H1 (cell line): ENCODE data around the gene OTX2. TPM values are rescaled to one million over a fixed set of nuclear protein-coding genes. Genes with fewer than 3 reads are reported as not detected.
A peak's percentile ranks its signal among the peaks of the same experiment; 100 is the strongest.

Source experiments
- CTCF ChIA-PET: fragments of 300-600 bp; sonication (Branson Sonifier 250); formaldehyde crosslinking; loops from one replicate; lab custom pipeline; 2021; ENCODE audit not compliant: partially characterized antibody; lab: Charles Lee
- POLR2A ChIA-PET: fragments of 300-600 bp; sonication (Branson Sonifier 250); formaldehyde crosslinking; loops from one replicate; lab custom pipeline; 2021; ENCODE audit warnings: inconsistent platforms; ENCODE audit not compliant: partially characterized antibody; lab: Charles Lee
- DNase-seq, 2 experiments: peaks; one replicate each; pipeline versions ENCODE4 v3.0.0 to v3.0.0-alpha.2; 2010 to 2022; ENCODE audit warnings: low spot score in 2 of 2, low read depth in 1 of 2, mixed read lengths in 1 of 2
- FAIRE-seq: peaks from 2 replicates; lab custom pipeline; 2011; peaks lifted over from hg19 to GRCh38; lab: Jason Lieb, UNC
- H2AFZ ChIP-seq: 2 replicates; pipeline ENCODE4 v1.8.1; 2012; ENCODE audit warnings: low read length, inconsistent platforms
- H2AK5ac ChIP-seq: 2 replicates; pipeline ENCODE4 v1.6.1; 2013; ENCODE audit warnings: low read depth, low read length
- H2BK120ac ChIP-seq: replicated peaks from 2 replicates; pipeline ENCODE3; 2013; ENCODE audit warnings: low read depth, low read length, inconsistent platforms
- H2BK12ac ChIP-seq: 2 replicates; pipeline ENCODE4 v1.6.1; 2013; ENCODE audit warnings: low read depth, low read length
- H2BK15ac ChIP-seq: 2 replicates; pipeline ENCODE4 v1.6.1; 2013; ENCODE audit warnings: low read length
- H2BK20ac ChIP-seq: 2 replicates; pipeline ENCODE4 v1.6.1; 2013; ENCODE audit warnings: low read length
- H2BK5ac ChIP-seq: 2 replicates; pipeline ENCODE4 v1.6.1; 2013; ENCODE audit warnings: low read depth, low read length
- H3K14ac ChIP-seq: 2 replicates; pipeline ENCODE4 v1.6.1; 2013; ENCODE audit warnings: inconsistent platforms; ENCODE audit not compliant: insufficient read length
- H3K18ac ChIP-seq: 2 replicates; pipeline ENCODE4 v1.6.1; 2013; ENCODE audit warnings: low read length; ENCODE audit errors: extremely low read depth
- H3K23ac ChIP-seq: 2 replicates; pipeline ENCODE4 v1.6.1; 2013; ENCODE audit warnings: inconsistent platforms; ENCODE audit not compliant: insufficient read length
- H3K23me2 ChIP-seq: 2 replicates; pipeline ENCODE4 v1.6.1; 2013; ENCODE audit warnings: low read depth, low read length
- H3K27ac ChIP-seq: 2 replicates; pipeline ENCODE4 v1.6.1; 2011; ENCODE audit warnings: low read depth, low read length, inconsistent platforms
- H3K27me3 ChIP-seq, 4 experiments: replicated peaks in 1 of 4; 1 replicate in 1 of 4; 2 replicates in 3 of 4; pipeline versions ENCODE4 v1.6.1 to v1.8.1; 2011 to 2013; ENCODE audit warnings: low read length in 3 of 4, mild to moderate bottlenecking in 3 of 4, inconsistent platforms in 2 of 4, mixed read lengths in 2 of 4, moderate library complexity in 1 of 4; ENCODE audit not compliant: control insufficient read depth in 3 of 4, insufficient read depth in 3 of 4; ENCODE audit errors: extremely low read depth in 1 of 4
- H3K36me3 ChIP-seq, 4 experiments: 2 replicates each; pipeline versions ENCODE4 v1.6.1 to v1.8.1; 2011 to 2013; ENCODE audit warnings: mild to moderate bottlenecking in 4 of 4, low read length in 3 of 4, moderate library complexity in 2 of 4, control low read depth in 1 of 4, inconsistent platforms in 1 of 4; ENCODE audit not compliant: insufficient read depth in 4 of 4, control insufficient read depth in 2 of 4
- H3K4ac ChIP-seq: replicated peaks from 2 replicates; pipeline ENCODE3; 2013; ENCODE audit warnings: low read length, low read depth, mixed read lengths, inconsistent platforms; ENCODE audit not compliant: insufficient read length
- H3K4me1 ChIP-seq, 4 experiments: replicated peaks in 1 of 4; 1 replicate in 1 of 4; 2 replicates in 3 of 4; pipeline versions ENCODE4 v1.6.1 to v1.8.1; 2011 to 2013; ENCODE audit warnings: low read length in 3 of 4, inconsistent platforms in 2 of 4, mixed read lengths in 1 of 4; ENCODE audit not compliant: insufficient read depth in 4 of 4, control insufficient read depth in 3 of 4
- H3K4me2 ChIP-seq, 2 experiments: 2 replicates each; pipeline versions ENCODE4 v1.6.1 to v1.8.1; 2011 to 2013; ENCODE audit warnings: low read depth in 2 of 2, low read length in 2 of 2, control low read depth in 1 of 2, inconsistent platforms in 1 of 2, mild to moderate bottlenecking in 1 of 2; ENCODE audit not compliant: insufficient read depth in 1 of 2
- H3K4me3 ChIP-seq, 4 experiments: fragments of 200-600, 300-600 bp in 1 of 4; sonication (generic), shearing (Covaris generic), sonication (Bioruptor Twin) in 1 of 4; 2 replicates each; pipeline versions ENCODE4 v1.5.1 to v1.8.1; 2011 to 2016; ENCODE audit warnings: low read length in 4 of 4, low read depth in 3 of 4, control low read depth in 2 of 4, inconsistent platforms in 2 of 4, mild to moderate bottlenecking in 2 of 4, mixed read lengths in 1 of 4, moderate library complexity in 1 of 4; ENCODE audit not compliant: insufficient read depth in 2 of 4; ENCODE audit errors: extremely low read depth in 1 of 4
- H3K56ac ChIP-seq: replicated peaks from 2 replicates; pipeline ENCODE3; 2013; ENCODE audit warnings: low read depth, mild to moderate bottlenecking, mixed read lengths, low read length, inconsistent platforms; ENCODE audit not compliant: insufficient read length
- H3K79me1 ChIP-seq: 2 replicates; pipeline ENCODE4 v1.6.1; 2013; ENCODE audit warnings: low read depth, low read length, control low read depth
- H3K79me2 ChIP-seq, 2 experiments: 2 replicates each; pipeline versions ENCODE4 v1.6.1 to v1.8.1; 2012 to 2013; ENCODE audit warnings: low read length in 2 of 2, mild to moderate bottlenecking in 2 of 2, inconsistent platforms in 1 of 2; ENCODE audit not compliant: insufficient read depth in 2 of 2, control insufficient read depth in 1 of 2
- H3K9ac ChIP-seq, 4 experiments: replicated peaks in 1 of 4; 1 replicate in 1 of 4; 2 replicates in 3 of 4; pipeline versions ENCODE4 v1.6.1 to v1.8.1; 2011 to 2013; ENCODE audit warnings: low read depth in 3 of 4, low read length in 3 of 4, control low read depth in 2 of 4, mild to moderate bottlenecking in 2 of 4, moderate library complexity in 2 of 4, inconsistent platforms in 1 of 4; ENCODE audit errors: extremely low read depth in 1 of 4
- H3K9me3 ChIP-seq, 2 experiments: 2 replicates each; pipeline versions ENCODE4 v1.6.1 to v1.8.1; 2012 to 2013; ENCODE audit warnings: mild to moderate bottlenecking in 2 of 2, moderate library complexity in 2 of 2, control low read depth in 1 of 2, inconsistent platforms in 1 of 2, low read depth in 1 of 2, low read length in 1 of 2, mixed read lengths in 1 of 2; ENCODE audit not compliant: insufficient read depth in 2 of 2
- H4K20me1 ChIP-seq, 2 experiments: replicated peaks in 1 of 2; 2 replicates each; pipeline versions ENCODE3 to v1.8.1; 2011 to 2013; ENCODE audit warnings: inconsistent platforms in 2 of 2, low read length in 2 of 2, mild to moderate bottlenecking in 1 of 2; ENCODE audit not compliant: insufficient read depth in 2 of 2, control insufficient read depth in 1 of 2
- H4K5ac ChIP-seq: 2 replicates; pipeline ENCODE4 v1.6.1; 2013; ENCODE audit warnings: low read length, low read depth, mixed read lengths, inconsistent platforms; ENCODE audit not compliant: insufficient read length
- H4K8ac ChIP-seq: 2 replicates; pipeline ENCODE4 v1.8.0; 2013; ENCODE audit warnings: mild to moderate bottlenecking, moderate library complexity, low read length, inconsistent platforms; ENCODE audit not compliant: insufficient read depth; ENCODE audit errors: extremely low read depth
- H4K91ac ChIP-seq: replicated peaks from 2 replicates; pipeline ENCODE3; 2013; ENCODE audit warnings: low read length, mixed read lengths, inconsistent platforms; ENCODE audit not compliant: insufficient read length
- CHD2 ChIP-seq: IDR thresholded peaks from 2 replicates; pipeline ENCODE4 v1.6.1; 2012; ENCODE audit warnings: low read length, improper control_type of control experiment
- FOSL1 ChIP-seq: IDR thresholded peaks from 2 replicates; pipeline ENCODE4 v1.6.1; 2011; ENCODE audit warnings: mild to moderate bottlenecking, low read depth, low read length, moderate library complexity; ENCODE audit not compliant: insufficient read depth
- HDAC2 ChIP-seq, 2 experiments: fragments of 300-600 bp in 1 of 2; sonication (generic) in 1 of 2; IDR thresholded peaks; 2 replicates each; pipeline ENCODE4 v1.6.1; 2011 to 2012; ENCODE audit warnings: low read depth in 2 of 2, low read length in 2 of 2, mild to moderate bottlenecking in 2 of 2, moderate library complexity in 2 of 2, borderline replicate concordance in 1 of 2, inconsistent platforms in 1 of 2
- POLR2A ChIP-seq, 2 experiments: IDR thresholded peaks; 1 replicate in 1 of 2; 2 replicates in 1 of 2; pipeline ENCODE4 v1.6.1; 2011; ENCODE audit warnings: low read depth in 2 of 2, low read length in 2 of 2, mild to moderate bottlenecking in 2 of 2; ENCODE audit errors: control extremely low read depth in 1 of 2
- RXRA ChIP-seq: IDR thresholded peaks from 2 replicates; pipeline ENCODE4 v1.6.1; 2011; ENCODE audit warnings: low read depth, mild to moderate bottlenecking, low read length, moderate library complexity; ENCODE audit not compliant: insufficient read depth
- SUZ12 ChIP-seq: fragments of 200-600 bp; sonication (generic); IDR thresholded peaks from 2 replicates; pipeline ENCODE4 v1.6.1; 2012; ENCODE audit warnings: mild to moderate bottlenecking, inconsistent platforms, low read length, moderate library complexity, mixed read lengths
- WGBS, 2 experiments: shearing (Covaris generic) in 1 of 2; methylation state at CpG; one replicate each; pipeline versions ENCODE4 v1.1.6 to v1.1.7; 2013 to 2015; ENCODE audit warnings: low lambda C conversion rate in 2 of 2, mixed read lengths in 2 of 2, inconsistent platforms in 1 of 2, low coverage in 1 of 2, missing lambda C conversion rate in 1 of 2; ENCODE audit not compliant: insufficient replicate concordance in 2 of 2, insufficient coverage in 1 of 2, insufficient read length in 1 of 2; ENCODE audit errors: extremely low coverage in 1 of 2, missing lambda C conversion rate in 1 of 2; 5-methylcytosine and 5-hydroxymethylcytosine counted together
- polyA plus RNA-seq, 7 experiments: library from polyadenylated mRNA; depleted of rRNA in 3 of 7; stranded (reverse) in 5 of 7; unstranded in 2 of 7; fragments of >200 nt in 5 of 7; fragments of 200-250 nt in 2 of 7; gene quantifications; 1 replicate in 5 of 7; 2 replicates in 1 of 7; 4 replicates in 1 of 7; pipeline versions ENCODE4 v1.2.1 to v1.2.3, GENCODE V29; 2011 to 2013; ENCODE audit warnings: missing spikeins in 2 of 7, mixed read lengths in 2 of 7
- total RNA-seq: library from RNA; stranded (reverse); fragmentation: NEBNext Ultra II Directional; extraction: Animal tissue kit (Norgen Biotek cat#: 25700); gene quantifications from 2 replicates; pipeline ENCODE4 v1.2.1, GENCODE V29; 2021

OTX2 gene
- total and polyA plus RNA-seq, 2 of the 8 experiments (the other 6 are each of a cell fraction or from before 2014, with no cell fraction given): 33.9 to 155 TPM

GRCh38 chr14:56795284-56795622 lies 15.0 kb downstream of the OTX2 start:
- H3K4me3 ChIP-seq: peak overlapping the region; percentile 35 to 58 (median 44); a peak in 7 of 8 replicates
- peak overlapping the region; percentile 75; the same call in 1 of the 2 replicates for H2BK20ac ChIP-seq
- FAIRE-seq: no peak
- CTCF ChIA-PET: interaction anchor here (0.9 to 1.4 kb wide), 7 partner anchors 11 to 257 kb away, joined by 3 to 6 read pairs (median 4); no protein-coding TSS in a partner anchor
- peaks cover 10 to 26% (median 21%) of the 10 kb centered on the region in 4 experiments; a peak in 6 of 7 replicates for H3K4me1 ChIP-seq
- H3K27me3 ChIP-seq: peaks cover 2 to 52% (median 40%) of the 10 kb centered on the region in 4 experiments
- H3K4me2 ChIP-seq: peak overlapping the region; percentile 87 to 92
- H3K27ac ChIP-seq: no peak overlapping the region
- peak overlapping the region; percentile 66; the same call in 1 of the 2 replicates for H2BK5ac ChIP-seq
- H3K9me3 ChIP-seq: no peaks in the 10 kb centered on the region
- 10% methylated on average over 17 of the region's 17 CpGs; no CpG with 5 or more reads in 1 of the 2 experiments for WGBS, 2 experiments
- peak overlapping the region; percentile 76 for H3K18ac ChIP-seq
- no peak overlapping the region for H3K56ac ChIP-seq
- no peak overlapping the region for H4K8ac ChIP-seq
- H2BK120ac ChIP-seq: peak overlapping the region; percentile 68
- TF ChIP-seq FOSL1 (no peak), CHD2 (no peak), RXRA (no peak), POLR2A (IDR thresholded peaks at IDR 0.05; ENCODE audit: control extremely low read depth in 1 of 2, low read depth in 2 of 2, low read length in 2 of 2) (no peak), SUZ12 (peak; percentile 7; the same call in 1 of the 2 replicates), HDAC2 (IDR thresholded peaks at IDR 0.05; ENCODE audit: borderline replicate concordance in 1 of 2, low read depth in 2 of 2, low read length in 2 of 2) (no peak)
- TF ChIP-seq, all 59 proteins: peak for 1
- Histone ChIP-seq H3K14ac (no peak overlapping the region), H2AK5ac (0 out of 2 replicates have a peak overlapping the region, but pooled peaks have one; percentile 3), H4K91ac (peak overlapping the region; percentile 5), H3K79me1 (no peaks in the 10 kb centered on the region), H2AFZ (no peak overlapping the region), H3K36me3 (peaks cover 0 to 4% (median 0%) of the 10 kb centered on the region in 4 experiments; a peak in 1 of 8 replicates), H2BK15ac (no peak overlapping the region), H3K79me2 (0 out of 4 replicates have a peak, but pooled peaks cover 0 to under 1% of the 10 kb centered on the region in 2 experiments), H3K4ac (no peak overlapping the region), H2BK12ac (peak overlapping the region; percentile 84), H3K23me2 (peaks cover 30% of the 10 kb centered on the region), H3K23ac (no peak overlapping the region), H4K20me1 (no peaks in the 10 kb centered on the region), H4K5ac (no peak overlapping the region), H3K9ac (peak overlapping the region in 1 of 4 experiments; percentile 2; a peak in 1 of 7 replicates)
- POLR2A ChIA-PET: interaction anchor here (0.8 to 5.4 kb wide), 6 partner anchors 11 to 50 kb away, joined by 3 to 71 read pairs (median 4); partner anchors contain the start of gene OTX2
- DNase-seq: no peak
